GM21423 (cell line): Measurements from ENCODE around the gene S100A1.

Source experiments
- ATAC-seq: cut with Tn5 transposase; IDR thresholded peaks from one replicate; pipeline ENCODE4 v1.9.1; 2021; ENCODE audit warnings: mild to moderate bottlenecking, moderate library complexity; ENCODE audit not compliant: unreplicated experiment

The S100A1 gene

DNA sequence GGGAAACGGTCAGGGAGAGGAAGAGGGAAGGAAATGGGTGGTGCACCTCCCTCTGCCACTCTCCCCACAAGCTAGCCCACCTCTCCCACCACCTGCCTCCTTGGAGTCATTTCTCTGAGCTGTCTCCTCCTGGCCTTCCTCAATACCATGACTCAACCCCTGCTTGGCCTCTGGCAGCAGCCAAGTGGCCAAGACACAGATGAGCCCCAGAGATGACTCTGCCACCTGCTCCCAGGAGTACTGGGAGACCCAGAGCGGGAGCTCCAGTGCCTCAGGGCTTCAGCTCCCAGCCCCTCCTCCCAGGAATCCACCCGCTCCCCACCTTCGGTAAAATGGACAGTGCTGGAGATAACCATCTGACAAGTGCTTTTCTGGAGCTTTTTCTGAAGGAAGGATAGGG, 17.9 kb upstream of the S100A1 start:
- ATAC-seq = no peak

DNA sequence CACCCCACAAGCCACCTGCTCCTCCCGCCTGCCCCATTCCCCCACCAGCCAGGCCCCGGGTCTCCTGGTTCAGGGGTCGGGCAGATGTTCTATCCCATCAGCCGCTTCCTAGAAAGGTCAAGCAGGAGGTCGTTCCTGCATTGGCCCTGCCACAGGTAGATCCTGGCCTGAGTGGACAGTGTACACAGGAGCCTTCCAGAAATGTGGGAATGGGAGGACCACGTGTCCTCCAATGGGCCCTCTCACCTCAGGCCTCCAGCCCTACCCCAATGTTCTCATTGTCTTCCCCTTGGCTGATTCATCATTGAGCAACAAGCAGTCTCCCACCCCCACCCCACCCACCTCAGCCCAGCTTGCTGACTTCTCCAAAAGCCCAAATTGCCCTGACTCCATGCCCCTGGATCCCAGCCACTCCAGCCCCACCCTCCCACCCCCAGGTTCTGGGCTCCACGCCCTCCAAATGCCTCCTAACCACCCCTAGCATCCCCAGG, 17.4 kb upstream of the S100A1 start:
- no peak for ATAC-seq

DNA sequence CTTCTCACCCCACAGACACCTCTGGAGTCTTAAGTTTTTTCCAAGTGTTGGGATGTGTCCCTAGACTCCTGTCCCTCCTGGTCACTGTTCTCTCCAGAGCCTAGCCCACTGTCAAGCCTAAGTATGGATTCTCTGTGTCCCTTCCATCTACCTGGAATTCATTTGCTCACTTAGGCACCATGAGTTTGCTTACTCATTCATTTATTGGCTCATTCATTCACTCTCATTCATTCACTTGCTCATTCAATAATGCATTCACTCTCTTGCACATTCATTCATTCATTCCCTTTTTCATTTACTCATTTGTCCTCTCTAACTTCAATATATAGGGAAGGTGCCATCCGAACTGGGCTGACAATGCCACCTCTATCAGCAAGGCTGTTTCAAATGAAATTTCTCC, 16.9 kb upstream of the S100A1 start:
- no peak for ATAC-seq

DNA sequence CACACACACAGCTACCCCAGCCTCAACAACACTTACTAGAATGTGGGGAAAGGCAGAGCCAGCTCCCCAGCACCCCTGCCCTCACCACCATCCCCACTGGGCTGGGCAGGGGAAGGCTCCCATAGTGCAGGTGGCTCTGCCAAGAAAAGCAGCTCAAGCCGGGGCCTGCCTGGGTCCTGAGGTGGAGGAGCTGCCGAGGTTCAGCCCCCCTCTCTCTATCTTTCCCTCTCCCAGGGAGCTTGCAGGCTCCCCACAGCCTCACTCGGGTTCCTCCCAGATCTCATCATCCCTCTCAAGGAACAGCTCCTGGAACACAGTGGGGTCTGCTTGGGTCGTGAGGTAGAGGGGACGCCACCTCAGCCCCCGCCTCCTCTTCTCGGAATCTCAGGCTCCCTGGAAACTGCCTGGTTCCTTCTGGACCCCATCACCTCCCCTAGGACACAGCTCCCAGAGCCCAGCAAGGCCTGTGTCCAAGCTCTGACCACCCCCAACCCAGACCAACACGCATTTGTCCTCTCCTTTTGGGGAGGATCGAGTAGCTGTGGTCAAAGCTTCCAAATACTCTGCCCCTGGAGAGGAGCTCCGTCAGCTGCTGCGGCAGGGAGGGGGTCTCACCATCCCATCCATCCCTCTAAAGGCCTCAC, 16.0 kb upstream of the S100A1 start:
- ATAC-seq = no peak

DNA sequence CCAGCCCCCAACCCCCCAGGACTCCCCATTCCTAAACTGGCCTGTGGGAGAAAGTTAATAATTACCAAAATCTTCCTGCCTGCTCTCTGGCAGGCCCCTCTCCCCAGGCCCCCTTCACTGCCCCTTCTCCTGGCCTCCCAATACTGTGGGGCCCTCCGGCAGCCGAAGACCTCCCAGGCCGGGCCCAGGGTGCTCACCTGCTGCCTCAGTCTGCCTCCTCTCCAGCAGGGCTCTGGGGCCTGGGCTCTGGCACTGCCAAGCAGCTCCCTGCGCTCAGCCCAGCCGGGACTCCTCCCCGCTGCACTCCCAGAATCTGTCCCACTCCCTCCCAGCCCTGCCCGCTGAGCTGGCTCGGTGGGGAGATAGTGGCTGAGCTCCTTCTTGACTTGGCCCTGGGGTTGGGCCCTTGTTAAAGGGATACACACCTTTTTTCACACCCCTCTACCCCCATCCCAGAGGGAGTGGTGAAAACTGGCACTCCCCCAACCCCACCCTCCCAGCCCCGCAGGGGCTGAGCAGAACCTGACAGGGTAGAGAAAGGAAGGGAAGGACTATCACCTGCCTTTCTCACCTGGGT, 15.4 kb upstream of the S100A1 start, which contains the start of gene S100A16:
TSS of gene S100A16 (minus strand) at position 383 of the 577 bp plus-strand sequence. CDS start 4,986 bp downstream, outside the sequence.
- no peak for ATAC-seq

DNA sequence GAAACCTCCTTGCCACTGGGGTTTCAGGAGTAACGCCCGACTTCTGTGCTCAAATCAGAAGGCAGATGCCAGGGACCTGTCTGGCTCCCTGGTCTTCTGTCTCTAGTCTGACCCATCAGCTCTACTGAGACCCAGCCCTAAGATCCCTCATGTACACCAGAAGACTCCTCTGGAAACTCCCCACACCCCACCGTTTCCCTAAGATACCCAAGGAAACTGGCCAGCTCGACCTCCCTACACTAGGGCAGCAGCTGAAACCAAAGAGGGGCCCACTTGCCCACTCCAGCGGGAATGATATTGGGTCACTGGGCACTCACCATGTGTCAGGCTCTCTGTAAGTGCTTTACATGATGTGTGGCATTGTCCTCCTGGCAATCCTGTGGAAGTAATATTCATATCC, 14.8 kb upstream of the S100A1 start:
- ATAC-seq = no peak

DNA sequence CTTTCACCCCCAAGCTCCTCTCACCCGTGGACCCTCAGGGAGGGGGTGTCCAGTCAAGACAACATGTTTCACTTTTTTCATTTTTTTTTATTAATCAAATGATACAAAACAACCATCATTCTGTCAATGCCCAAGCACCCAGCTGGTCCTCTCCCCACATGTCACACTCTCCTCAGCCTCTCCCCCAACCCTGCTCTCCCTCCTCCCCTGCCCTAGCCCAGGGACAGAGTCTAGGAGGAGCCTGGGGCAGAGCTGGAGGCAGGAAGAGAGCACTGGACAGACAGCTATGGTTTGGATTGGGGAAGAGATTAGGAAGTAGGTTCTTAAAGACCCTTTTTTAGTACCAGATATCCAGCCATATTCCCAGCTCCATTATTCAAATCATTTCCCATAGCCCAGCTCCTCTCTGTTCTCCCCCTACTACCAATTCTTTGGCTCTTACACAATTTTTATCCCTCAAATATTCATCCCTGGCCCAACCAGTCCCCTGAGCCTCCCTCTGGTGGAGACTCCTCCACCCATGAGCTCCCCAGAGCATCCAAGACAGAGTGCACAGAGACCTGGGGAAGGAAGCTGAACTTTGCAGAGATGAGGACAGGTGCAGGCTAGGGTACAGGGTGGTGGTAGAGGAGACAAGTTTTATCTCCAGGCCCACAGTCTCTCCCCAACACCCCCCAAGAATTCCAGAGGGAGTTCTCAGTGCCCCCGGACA, 13.9 kb upstream of the S100A1 start:
- no peak for ATAC-seq

DNA sequence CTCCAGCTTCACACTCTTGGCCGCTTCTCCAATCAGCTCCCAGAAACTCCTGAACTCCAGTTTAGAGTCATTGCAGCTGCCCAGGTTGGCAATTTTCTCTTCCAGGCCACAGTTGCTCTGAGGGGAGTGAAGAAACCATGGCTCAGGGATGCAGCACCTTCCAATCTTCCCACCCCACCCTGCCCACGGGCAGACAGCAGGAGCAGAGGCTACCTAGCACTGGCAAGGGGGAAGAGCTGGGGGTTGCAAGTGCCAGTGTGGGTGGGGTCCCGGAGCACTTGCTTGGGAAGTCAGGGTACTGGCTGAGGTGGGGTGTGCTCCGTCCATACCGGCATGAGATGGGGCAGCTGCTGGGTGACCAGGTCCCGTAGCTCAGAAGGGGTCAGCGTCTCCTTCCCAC, 13.3 kb upstream of the S100A1 start:
- no peak for ATAC-seq

DNA sequence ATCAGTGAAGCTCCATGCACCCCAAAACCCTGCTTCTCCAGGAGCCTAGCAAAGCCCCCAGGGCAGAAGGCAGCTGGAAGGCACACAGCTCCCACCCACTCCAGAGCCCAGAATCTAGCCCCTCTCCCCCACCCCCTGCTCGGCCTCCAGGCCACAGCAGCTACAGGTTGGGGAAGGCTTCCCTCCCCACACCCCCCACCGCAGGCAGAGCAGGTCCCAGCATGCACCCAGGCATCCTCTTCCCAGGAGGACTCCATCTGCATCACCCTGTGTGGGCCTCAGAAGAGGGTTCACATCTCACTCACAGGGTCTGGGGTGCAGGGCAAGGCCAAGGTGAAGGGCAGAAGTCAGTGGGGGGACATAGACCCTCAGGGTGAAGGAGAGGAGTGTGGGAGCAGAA, 12.8 kb upstream of the S100A1 start:
- no peak for ATAC-seq

DNA sequence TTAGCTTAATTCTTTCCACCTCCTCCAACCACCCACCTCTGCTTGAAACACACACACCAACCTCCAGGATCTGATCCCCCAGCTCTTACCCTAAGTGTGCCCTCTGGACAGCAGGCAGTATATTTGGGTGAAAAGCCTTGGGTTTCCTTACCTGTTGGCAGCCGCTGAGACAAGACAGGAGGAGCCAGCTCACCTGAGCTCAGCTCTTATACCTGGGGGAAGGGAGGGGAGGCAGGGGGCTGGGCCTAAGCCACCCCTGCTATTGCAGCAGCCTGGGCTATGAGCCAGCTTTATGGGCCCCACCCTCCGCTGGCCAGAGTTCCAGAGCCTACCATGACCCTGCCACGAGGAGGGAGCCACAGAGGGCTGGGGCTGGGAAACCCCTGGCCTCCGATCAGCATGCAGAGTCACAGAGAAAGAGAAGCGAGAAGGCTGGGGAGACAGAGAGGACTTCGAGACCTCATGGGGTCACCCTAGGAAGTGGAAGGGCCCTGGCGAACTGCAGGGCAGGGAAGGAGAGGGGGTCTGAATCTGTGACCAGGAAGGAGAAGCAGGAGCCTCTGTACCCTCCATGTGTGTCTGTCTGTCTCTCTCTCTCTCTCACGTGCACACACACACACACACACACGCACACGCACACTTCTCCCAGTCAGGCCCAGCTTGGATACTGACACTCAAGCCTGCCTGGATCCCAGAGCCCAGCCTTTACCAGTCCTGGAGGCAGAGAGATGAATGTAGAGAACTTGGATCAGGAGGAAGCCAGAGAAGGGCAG, 11.9 kb upstream of the S100A1 start, which contains the start of gene S100A14:
TSS of gene S100A14 (minus strand) at position 182 of the 773 bp plus-strand sequence. CDS start 467 bp downstream, outside the sequence.
- ATAC-seq = no peak

DNA sequence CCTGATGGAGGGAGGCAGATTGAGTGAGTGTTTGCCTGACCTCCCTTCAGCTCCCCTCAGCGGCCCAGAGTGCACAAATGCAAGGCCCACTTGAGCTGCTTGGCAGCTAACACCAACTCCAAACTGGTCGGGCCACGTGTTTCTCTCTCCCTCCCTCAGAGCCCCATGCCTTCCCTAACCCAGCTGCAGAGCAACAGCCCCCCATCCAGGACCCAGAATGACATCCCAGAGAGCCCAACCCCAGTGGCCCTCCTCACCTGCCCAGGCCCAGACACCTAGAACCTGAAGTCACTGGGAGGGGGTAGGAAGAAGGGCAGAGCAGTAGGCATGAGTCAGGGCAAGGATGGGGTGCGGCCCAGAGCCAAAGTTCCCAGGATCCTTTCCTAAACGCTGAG, 11.3 kb upstream of the S100A1 start:
- no peak for ATAC-seq

DNA sequence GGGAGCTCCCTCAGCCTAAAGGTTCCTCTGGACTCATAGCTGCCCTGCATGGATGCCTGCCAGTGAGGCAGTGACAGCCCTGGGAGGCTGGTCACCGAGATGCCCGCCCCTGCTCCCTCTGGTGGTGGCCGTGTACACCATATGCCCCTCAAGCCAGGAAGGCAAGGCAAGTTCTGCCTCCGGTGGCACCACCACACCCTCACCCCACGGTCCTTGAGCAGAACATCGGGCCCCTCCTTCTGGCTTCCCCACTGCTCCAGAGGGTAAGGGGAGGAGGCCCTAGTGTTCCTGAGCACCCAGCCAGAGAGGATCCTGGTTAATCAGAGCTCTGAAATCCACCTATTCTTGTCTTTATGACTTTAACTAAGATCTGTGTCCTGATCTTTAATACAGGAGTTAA, 10.6 kb upstream of the S100A1 start:
- ATAC-seq = no peak

DNA sequence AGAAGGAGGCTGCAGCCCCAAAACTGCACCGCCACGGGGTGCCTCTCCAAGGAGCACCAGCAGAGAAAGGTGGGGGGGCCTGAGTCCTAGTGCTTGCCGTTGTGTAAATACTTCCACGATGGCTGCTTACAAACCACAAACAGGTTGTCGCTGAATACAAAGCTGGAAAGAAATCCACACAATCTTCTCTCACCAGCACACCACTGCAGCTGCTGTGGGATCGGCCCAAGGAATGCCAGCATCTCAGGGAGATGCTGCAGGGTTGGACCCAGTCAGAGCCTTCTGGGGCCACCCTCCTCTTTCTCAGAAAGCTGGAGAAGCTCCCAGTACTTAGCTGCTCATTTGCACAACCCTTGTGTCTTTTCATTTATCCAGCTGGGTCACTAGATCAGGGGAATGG, 9.1 kb upstream of the S100A1 start:
- ATAC-seq = no peak

DNA sequence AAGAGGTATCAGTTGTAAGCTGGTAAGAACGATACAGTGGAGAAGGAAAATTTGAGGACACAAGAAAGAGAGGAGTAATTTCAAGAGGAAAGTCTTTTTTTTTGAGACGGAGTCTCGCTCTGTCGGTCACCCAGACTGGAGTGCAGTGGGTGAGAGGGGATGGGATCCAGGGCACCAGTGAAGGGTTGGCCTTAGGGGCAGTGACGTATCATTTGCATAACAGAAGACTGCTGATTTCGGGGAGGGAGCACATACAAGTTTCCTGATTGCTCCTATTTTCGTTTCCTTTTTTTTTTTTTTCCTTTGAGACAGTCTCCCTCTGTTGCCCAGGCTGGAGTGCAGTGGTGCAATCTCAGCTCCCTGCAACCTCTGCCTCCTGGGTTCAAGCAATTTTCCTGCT, 5.1 kb upstream of the S100A1 start:
- no peak for ATAC-seq

DNA sequence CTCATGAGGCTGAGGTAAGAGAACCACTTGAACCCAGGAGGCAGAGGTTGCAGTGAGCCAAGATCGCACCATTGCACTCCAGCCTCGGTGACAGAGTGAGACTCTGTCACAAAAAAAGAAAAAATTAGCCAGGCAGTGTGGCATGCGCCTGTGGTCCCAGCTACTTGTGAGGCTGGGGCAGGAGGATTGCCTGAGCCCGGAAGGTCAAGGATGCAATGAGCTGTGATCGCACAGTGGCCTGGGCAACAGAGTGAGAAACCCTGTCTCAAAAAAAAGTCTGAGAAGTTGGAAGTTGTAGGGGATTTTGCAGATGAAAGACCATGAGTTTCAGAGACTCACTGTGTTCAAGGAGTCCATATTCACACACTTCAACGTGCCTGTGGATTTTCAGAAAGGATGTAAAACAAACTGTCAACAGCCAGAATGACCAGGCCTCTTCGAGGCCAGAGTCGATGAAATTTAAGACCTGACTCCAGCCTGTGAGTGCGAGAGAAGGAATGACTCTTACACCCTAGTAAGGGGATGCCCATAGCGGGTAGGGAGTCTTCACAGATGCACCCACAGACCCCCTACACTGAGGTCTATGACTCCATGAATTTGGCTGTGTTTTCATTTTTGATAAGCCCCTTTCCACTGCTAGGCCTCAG, 3.1 kb upstream of the S100A1 start:
- no peak for ATAC-seq

DNA sequence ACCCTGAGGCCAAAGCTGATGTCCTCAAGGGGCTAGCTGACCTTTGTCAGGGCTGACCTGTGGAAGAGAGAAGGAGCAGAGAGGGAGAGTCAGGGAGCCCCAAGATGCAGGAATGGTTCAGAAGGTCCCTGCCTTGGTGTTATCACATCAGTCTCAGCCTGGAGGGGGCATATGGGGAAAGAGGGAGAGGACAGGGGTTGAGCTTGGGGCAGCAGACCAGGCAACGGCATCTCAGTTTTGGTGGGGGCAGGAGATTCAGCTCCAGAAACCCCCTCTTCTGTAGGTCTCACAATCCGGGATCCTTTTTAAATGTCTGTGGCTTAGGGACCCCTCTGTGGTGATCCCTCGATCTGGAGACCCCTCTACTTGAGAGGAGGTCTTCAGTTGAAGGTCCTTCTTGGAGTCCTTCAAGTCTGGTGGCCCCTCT, 1.7 kb upstream of the S100A1 start:
- ATAC-seq = no peak

DNA sequence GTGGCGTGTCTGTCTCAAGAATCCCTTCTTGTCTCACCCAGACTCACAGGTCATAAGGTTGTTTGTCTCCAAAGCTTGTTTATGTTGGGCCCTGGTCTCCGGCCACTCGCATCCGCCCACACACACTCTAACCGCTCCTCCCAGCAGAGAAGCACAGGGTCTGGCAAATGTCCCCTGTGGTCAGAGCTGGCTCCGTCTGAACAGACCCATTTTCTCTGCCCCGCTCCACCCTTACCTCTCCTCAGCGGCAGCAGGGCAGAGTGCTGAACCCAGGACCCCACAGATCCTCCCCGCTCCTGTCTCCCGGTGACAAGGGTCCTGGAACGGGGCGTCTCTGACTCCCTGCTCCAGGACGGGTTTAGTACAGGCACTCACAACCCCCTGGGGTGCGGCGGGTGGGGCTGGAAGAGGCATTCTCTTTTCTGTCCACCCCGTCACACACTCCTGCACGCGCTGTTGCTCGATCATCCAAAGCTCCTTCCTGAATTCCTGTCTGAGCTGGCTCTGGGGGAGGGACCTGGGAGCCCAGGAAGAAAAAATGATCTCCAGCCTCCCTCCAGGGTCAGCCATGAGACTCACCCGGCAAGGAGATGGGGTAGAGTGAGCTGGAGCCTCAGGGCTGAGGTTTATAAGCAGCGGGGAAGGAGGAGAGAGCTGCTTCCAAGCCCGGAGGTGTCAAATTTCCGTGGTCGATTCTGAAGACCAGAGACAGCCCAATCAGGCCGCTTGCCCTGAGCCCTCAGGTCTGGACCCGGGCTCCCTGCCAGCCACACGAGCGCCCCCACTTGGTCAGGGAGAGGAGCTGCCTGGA, 1.1 kb upstream of the S100A1 start, which contains the start of gene S100A13:
TSS of gene S100A13 (minus strand) at position 602 of the 811 bp plus-strand sequence. CDS start 1,033 bp downstream, outside the sequence.
- no peak for ATAC-seq

DNA sequence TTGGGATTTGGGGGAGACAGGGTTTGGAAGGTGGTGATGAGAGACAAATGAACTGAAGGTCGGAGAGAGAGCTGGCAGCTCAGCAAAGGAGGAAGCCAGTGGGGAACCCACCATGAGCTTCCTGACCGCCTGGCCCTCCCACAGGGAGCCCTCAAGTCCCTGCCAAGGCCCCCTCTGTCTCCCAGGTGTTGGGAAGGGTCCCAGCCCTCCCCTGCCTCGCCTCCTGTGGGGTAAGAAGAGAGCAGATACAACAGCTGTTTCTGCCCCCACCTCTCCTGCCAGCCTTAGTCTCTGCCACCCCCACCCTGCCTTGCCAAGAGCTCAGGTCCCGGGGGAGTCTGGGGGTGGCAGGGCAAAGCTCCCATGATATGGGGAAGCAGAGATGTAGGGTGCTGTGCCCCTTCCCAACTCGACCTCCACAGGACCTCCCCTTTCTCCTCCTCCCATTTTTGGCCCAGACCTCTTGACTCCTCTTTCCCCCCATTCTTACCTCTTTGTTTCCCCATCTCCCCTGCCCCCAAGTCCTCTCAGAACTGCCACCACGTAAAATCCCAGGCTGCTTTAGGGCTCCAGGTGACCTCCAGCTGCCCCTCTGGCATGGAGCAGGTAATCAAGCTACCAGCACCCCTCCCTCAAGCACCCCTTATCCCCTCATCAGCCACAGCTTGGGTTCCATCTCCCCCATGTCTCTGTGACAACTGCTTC, 556 bp downstream of the S100A1 start:
- no peak for ATAC-seq

DNA sequence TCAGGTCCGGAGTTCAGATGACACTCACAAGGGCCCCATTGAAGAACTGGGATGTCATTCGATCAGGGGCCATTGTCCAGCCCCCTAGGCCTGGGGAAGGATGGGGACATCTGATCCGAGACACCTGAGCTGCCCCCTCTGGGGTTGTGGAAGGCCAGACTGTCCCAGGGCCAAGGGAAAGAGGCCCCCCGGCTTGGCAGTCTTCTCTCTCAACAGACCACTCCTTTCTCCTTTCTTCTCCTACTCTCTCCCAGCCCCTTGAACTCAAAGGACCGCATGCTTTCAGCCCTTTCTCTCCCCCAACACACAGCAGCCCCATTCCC, 1.1 kb downstream of the S100A1 start:
- ATAC-seq = no peak
